ENCODE measurements around the gene ZNF311. TPM values are rescaled to one million over a fixed set of nuclear protein-coding genes. Genes with fewer than 3 reads are reported as not detected.
A peak's percentile ranks its signal among the peaks of the same experiment; 100 is the strongest.

ZNF311 gene
- total and polyA plus RNA-seq, 9 of the 15 experiments (the other 6 are each of a cell fraction or from before 2014, with no cell fraction given) = 5.1 to 10.0 (median 7.5) TPM

DNA sequence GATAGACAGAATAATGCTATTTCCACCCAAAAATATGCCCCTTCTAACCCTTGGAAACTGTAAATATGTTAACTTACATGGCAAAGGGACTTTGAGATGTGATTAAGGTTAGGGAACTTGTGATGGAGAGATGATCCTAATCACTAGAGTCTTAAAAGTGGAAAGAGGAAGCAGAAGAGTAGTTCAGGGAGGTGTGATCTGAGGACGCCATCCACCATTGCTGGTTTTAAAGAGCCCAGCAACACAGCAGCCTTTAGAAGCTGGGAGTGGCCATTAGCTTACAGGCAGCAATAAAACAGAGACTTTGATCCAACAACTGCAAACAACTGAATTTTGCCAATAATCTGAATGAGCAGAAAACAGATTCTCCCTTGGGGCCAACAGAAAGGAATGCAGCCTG lies 30.6 kb downstream of the ZNF311 start (continued):
- TF ChIP-seq, protein P1, sequence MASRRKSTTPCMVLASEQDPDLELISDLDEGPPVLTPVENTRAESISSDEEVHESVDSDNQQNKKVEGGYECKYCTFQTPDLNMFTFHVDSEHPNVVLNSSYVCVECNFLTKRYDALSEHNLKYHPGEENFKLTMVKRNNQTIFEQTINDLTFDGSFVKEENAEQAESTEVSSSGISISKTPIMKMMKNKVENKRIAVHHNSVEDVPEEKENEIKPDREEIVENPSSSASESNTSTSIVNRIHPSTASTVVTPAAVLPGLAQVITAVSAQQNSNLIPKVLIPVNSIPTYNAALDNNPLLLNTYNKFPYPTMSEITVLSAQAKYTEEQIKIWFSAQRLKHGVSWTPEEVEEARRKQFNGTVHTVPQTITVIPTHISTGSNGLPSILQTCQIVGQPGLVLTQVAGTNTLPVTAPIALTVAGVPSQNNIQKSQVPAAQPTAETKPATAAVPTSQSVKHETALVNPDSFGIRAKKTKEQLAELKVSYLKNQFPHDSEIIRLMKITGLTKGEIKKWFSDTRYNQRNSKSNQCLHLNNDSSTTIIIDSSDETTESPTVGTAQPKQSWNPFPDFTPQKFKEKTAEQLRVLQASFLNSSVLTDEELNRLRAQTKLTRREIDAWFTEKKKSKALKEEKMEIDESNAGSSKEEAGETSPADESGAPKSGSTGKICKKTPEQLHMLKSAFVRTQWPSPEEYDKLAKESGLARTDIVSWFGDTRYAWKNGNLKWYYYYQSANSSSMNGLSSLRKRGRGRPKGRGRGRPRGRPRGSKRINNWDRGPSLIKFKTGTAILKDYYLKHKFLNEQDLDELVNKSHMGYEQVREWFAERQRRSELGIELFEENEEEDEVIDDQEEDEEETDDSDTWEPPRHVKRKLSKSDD (conservative IDR thresholded peaks at IDR 0.05; ENCODE audit: low read length) = no peak
- TF ChIP-seq DEAF1 (CRISPR knock-in tag; IDR thresholded peaks at IDR 0.05) = 0 out of 2 replicates have a peak, but pooled peaks have one; percentile 4
- 0 out of 2 replicates have a peak, but pooled peaks have one; percentile 6 for TF ChIP-seq EHMT2 (IDR thresholded peaks at IDR 0.05)
- TF ChIP-seq CBX1 (IDR thresholded peaks at IDR 0.05; ENCODE audit: low read depth) = no peak
- TF ChIP-seq OTX1 (CRISPR knock-in tag; IDR thresholded peaks at IDR 0.05) = no peak
- TF ChIP-seq SMARCA4 (IDR thresholded peaks at IDR 0.05) = 0 out of 2 replicates have a peak, but pooled peaks have one; percentile 35
- 0 out of 2 replicates have a peak, but pooled peaks have one; percentile 29 for TF ChIP-seq NR2C1 (IDR thresholded peaks at IDR 0.05)
- no peak for TF ChIP-seq NR2C1 (tag; IDR thresholded peaks at IDR 0.05)
- TF ChIP-seq JUNB (CRISPR knock-in tag; conservative IDR thresholded peaks at IDR 0.05) = no peak
- no peak for TF ChIP-seq STAG1 (CRISPR knock-in tag; IDR thresholded peaks at IDR 0.05; ENCODE audit: borderline replicate concordance)
- peak; percentile 50 for TF ChIP-seq L3MBTL2 (IDR thresholded peaks at IDR 0.05)
- no peak for TF ChIP-seq ZNF280B (CRISPR knock-in tag; IDR thresholded peaks at IDR 0.05)
- no peak for TF ChIP-seq NUFIP1 (IDR thresholded peaks at IDR 0.05; ENCODE audit: partially characterized antibody)
- no peak for TF ChIP-seq PRMT5 (CRISPR knock-in tag; IDR thresholded peaks at IDR 0.05)
- TF ChIP-seq UBTF (IDR thresholded peaks at IDR 0.05; ENCODE audit: borderline replicate concordance in 1 of 2, low read depth in 2 of 2, low read length in 2 of 2) = no peak
- no peak for TF ChIP-seq HNRNPLL (IDR thresholded peaks at IDR 0.05; ENCODE audit: low read depth, low read length, poor library complexity, severe bottlenecking)
- no peak for TF ChIP-seq TAF15 (IDR thresholded peaks at IDR 0.05; ENCODE audit: low read depth, low read length)
- TF ChIP-seq, protein P2, sequence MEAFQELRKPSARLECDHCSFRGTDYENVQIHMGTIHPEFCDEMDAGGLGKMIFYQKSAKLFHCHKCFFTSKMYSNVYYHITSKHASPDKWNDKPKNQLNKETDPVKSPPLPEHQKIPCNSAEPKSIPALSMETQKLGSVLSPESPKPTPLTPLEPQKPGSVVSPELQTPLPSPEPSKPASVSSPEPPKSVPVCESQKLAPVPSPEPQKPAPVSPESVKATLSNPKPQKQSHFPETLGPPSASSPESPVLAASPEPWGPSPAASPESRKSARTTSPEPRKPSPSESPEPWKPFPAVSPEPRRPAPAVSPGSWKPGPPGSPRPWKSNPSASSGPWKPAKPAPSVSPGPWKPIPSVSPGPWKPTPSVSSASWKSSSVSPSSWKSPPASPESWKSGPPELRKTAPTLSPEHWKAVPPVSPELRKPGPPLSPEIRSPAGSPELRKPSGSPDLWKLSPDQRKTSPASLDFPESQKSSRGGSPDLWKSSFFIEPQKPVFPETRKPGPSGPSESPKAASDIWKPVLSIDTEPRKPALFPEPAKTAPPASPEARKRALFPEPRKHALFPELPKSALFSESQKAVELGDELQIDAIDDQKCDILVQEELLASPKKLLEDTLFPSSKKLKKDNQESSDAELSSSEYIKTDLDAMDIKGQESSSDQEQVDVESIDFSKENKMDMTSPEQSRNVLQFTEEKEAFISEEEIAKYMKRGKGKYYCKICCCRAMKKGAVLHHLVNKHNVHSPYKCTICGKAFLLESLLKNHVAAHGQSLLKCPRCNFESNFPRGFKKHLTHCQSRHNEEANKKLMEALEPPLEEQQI (IDR thresholded peaks at IDR 0.05) = peak; percentile 50; the same call in 1 of the 2 replicates
- TF ChIP-seq IRF2 (CRISPR knock-in tag; IDR thresholded peaks at IDR 0.05) = no peak
